GM18870 (cell line): ENCODE measurements around the gene SP9.

Experiments used
- ATAC-seq: cut with Tn5 transposase; IDR thresholded peaks from one replicate; pipeline ENCODE4 v1.9.1; 2021; ENCODE audit warnings: moderate library complexity; ENCODE audit not compliant: unreplicated experiment

SP9 gene

GRCh38 chr2:174333372-174334277 lies 1.1 kb upstream of the SP9 start:
- ATAC-seq, result no peak

GRCh38 chr2:174334278-174334715 lies 457 bp upstream of the SP9 start:
- no peak for ATAC-seq

- no peak for ATAC-seq
Measured at GRCh38 chr2:174335254-174335987, 667 bp downstream of the SP9 start.

- ATAC-seq, result no peak
Measured at GRCh38 chr2:174335988-174336500, 1.3 kb downstream of the SP9 start.

- no peak for ATAC-seq
Measured at GRCh38 chr2:174336501-174337336, 2.0 kb downstream of the SP9 start.

GRCh38 chr2:174337337-174338146 lies 2.8 kb downstream of the SP9 start:
- no peak for ATAC-seq

GRCh38 chr2:174338147-174338605 lies 3.4 kb downstream of the SP9 start:
- ATAC-seq, result no peak

GRCh38 chr2:174338671-174339560 lies 4.2 kb downstream of the SP9 start:
- no peak for ATAC-seq

- ATAC-seq, result no peak
Measured at GRCh38 chr2:174339561-174340399, 5.0 kb downstream of the SP9 start.

- no peak for ATAC-seq
Measured at GRCh38 chr2:174340400-174341292, 5.9 kb downstream of the SP9 start.

- no peak for ATAC-seq
Measured at GRCh38 chr2:174341293-174341994, 6.7 kb downstream of the SP9 start.

- ATAC-seq, result no peak
Measured at GRCh38 chr2:174341995-174342685, 7.4 kb downstream of the SP9 start.

- ATAC-seq, result no peak
Measured at GRCh38 chr2:174342686-174343342, 8.1 kb downstream of the SP9 start.

- no peak for ATAC-seq
Measured at GRCh38 chr2:174343343-174343622, 8.5 kb downstream of the SP9 start.

GRCh38 chr2:174343623-174344455 lies 9.1 kb downstream of the SP9 start:
- no peak for ATAC-seq
